HG03045 (cell line): ENCODE measurements around the gene GPR18.
"Not testable (repeated sequence)": the region's sequence is repeated elsewhere in the genome, so short reads cannot be mapped to it uniquely, and the experiment has no call there.

Experiments used
- ATAC-seq: cut with Tn5 transposase; IDR thresholded peaks from one replicate; pipeline ENCODE4 v1.9.1; 2021; ENCODE audit warnings: mild to moderate bottlenecking, moderate library complexity; ENCODE audit not compliant: unreplicated experiment

The GPR18 gene

DNA sequence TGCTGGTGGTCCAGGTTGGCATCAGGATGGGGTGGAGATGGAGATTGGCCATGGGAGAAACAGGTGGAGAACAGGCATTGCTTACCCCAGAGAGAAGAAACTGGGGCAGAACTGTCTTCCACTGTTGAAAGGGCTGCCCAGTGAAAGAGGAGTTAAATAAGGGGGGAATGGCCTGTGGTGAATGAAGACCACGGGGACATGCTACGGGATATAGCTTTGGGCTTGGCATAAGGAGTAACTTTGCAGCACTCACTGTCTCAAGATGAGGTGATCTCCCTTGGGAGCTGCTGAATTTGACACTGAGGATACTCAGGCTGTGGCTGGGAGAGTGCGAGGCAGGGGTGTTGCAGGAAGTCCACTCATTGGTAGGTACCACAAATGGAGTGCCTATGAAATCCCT is 10.6 kb upstream of the GPR18 start:
- no peak for ATAC-seq

GRCh38 chr13:99267927-99268326 is 9.7 kb upstream of the GPR18 start:
- ATAC-seq = no peak

GRCh38 chr13:99266827-99267226 is 8.6 kb upstream of the GPR18 start:
- no peak for ATAC-seq

DNA sequence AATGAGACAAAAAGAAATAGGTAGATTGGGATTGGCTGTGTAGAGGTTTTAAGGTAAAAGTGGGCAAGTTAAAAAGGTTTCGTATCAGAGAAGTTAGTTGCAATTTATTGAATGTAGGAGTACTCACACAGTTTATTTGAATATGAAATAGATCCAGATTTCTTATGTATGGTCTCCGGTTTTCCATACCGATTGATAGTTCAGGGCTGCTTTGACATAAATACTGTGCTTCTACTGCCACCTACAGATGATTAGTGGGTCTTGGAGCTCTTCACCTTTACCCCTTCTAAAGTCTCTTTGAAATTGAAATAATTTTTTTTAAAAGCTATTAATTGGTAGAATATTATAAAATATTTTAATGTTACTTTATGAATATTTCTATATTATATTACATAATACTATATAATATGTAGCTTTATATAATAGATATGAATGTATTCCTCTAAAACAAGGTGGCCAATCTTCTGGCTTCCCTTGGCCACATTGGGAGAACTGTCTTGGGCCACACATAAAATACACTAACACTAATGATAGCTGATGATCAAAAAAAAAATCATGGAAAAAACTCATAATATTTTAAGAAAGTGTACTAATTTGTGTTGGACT is 7.7 kb upstream of the GPR18 start:
- no peak for ATAC-seq

DNA sequence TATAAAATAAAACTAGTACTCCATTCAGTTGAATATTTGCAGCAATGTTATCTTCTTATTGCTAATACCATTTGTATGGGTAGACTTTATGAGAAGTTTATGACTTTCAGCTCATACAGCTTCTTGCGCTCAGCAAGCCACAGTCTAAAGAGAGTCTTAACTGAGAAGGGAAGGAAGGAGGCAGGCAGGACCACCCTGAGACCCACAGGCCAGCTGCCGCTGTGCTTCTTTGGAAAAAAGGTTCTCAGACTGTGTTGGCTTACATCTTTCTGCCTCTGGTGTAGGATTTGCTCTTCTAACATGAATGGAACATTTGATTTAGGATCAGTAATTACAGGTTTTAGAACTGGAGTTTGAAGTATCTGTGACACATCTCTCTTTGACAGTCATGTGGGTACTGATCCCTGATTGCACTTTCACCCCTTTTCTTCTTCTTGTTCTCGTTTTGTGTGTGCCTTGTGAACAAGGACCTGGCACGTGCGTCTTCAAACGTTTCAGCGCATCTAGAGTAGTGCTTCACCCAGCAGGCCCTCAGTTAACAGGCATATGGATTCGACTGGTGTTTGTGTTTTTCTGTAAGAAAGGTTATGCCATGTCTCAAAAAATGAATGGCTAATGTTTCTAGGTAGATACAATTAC is 7.1 kb upstream of the GPR18 start:
- ATAC-seq = no peak

- ATAC-seq = no peak
Measured at GRCh38 chr13:99264051-99264450, 5.9 kb upstream of the GPR18 start.

GRCh38 chr13:99263126-99263785 is 5.1 kb upstream of the GPR18 start:
- no peak for ATAC-seq

DNA sequence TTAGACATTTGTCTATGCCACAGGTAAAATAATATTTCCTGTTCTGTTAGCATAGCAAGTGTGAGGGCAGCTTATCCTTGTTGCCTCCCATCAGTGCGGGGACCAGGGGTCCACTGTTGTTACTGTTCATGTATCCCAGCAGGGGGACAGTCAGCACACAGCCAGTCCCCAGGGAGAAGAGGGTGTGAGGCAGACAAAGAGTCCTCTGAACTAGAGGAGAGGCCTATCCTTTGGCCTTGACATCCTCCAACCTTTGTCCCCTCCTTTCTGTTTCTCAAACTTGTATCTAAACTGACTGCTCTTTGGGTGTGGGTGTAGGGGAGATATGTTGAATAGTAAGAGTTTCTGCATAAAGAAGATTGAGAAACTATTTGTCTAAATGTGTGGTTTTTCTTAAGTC is 2.9 kb upstream of the GPR18 start:
- no peak for ATAC-seq

GRCh38 chr13:99260216-99260615 is 2.0 kb upstream of the GPR18 start:
- ATAC-seq = no peak

DNA sequence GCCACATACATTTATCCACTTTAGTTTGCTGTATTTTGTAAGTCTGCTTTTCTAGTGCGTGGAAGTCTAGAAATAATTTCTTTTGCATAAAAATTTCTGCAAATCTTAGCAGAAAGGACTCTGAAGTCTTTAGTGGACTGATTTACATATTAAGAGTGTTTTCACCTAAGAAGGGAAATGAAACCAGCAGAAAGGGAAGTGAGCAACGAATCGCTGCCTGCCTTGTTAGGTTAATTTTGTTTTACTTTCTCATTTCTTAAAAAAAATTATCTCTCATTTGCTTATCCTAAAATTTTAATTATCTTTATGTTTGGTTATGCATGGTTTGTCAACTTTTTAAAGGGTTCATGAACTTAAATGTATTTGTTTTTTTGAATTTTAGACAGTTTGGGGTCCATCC is 767 bp upstream of the GPR18 start:
- peak; percentile 54 for ATAC-seq

DNA sequence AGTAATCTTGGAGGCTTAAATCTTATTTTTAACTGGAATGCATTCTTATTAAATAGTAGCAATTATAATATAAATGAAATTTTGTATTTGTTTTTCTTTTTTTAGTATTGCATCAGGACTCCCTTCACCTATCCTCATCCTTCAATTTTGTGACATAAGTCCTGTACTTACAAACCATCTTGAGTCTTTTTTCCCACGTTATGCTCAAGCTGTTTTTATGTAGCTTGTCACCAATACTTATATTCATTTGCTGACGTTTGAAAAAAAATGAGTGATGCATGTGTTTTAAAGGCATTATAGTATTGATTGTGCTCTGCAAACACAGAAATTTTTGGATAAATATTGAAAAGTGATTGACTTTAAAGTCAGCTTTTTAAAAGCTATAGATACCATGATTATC is 888 bp downstream of the GPR18 start:
- ATAC-seq = no peak

DNA sequence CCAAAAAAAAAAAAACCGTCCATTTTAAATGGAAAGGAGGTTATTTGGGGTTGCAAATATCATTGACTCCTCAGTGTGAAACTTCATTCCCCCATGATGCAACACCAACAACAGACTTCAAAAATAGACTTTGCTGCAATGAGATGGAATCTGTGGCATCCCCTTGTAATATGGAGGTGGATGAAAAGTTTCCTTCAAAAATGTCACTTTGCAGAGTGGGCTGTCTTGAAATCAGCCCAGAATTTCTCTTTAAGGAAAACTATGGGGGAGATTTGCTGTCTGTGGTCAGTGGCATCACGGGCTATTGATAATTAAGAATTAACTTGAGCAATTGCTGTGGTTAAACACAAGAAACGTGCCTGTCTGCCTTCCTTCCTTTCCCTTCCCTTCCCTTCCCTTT is 1.5 kb downstream of the GPR18 start:
- no peak for ATAC-seq

- ATAC-seq = no peak
Measured at GRCh38 chr13:99256283-99256682, 1.9 kb downstream of the GPR18 start.

DNA sequence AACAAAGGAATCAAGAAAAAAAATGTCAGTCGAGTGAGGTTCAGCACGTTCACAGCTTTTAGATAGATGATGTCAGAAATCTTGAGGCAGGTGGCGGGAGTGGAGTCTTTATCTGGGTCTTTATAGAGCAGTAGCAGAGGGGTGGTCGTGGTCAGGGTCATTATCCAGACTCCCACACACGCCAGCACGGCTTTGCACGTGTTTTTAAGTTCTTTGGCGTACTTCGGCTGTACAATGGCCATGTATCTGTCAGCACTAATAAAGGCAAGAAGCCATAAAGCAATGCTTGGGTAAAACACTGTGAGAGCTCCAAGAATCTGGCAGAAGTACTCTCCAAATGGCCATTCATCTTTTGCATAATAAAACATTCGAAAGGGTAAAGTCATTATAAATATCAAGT is 2.9 kb downstream of the GPR18 start:
- no peak for ATAC-seq

DNA sequence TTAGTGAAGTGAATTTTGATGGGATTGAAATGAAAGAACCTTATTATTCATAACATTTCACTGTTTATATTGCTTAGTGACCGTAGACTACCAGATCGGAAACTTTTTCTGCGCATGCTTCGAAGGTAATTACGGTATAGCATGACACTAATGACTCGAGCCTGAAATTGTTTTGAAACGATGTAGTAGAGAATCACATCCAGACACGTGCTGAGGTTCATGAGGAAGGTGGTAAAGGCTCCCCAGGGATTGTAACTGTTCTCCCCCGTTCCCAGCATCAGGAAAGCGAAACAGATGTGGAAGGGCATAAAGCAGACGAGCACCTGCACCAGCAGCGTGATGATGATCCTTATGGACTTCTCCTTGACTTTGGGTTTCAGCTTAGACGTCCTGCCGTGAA is 3.3 kb downstream of the GPR18 start:
- ATAC-seq = no peak

DNA sequence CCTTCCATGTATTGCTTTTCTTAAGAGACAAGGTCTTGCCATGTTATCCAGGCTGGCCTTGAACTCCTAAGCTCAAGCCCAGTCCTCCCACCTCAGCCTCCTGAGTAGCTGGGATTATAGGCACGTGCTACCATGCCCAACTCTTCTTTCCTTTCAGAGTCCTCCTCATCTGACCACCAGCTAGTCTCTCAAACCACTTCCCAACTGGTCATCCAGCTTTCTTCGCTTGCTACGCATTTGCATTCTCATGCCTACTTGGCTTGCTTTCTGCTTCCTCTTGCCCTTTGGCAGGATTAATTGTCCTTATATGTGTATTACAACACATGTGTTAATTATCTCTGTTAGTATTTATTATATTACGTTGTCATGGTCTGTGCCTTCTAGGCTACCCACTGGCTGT is 6.3 kb downstream of the GPR18 start:
- ATAC-seq = no peak

- no peak for ATAC-seq
Measured at GRCh38 chr13:99250982-99251825, 7.0 kb downstream of the GPR18 start.

DNA sequence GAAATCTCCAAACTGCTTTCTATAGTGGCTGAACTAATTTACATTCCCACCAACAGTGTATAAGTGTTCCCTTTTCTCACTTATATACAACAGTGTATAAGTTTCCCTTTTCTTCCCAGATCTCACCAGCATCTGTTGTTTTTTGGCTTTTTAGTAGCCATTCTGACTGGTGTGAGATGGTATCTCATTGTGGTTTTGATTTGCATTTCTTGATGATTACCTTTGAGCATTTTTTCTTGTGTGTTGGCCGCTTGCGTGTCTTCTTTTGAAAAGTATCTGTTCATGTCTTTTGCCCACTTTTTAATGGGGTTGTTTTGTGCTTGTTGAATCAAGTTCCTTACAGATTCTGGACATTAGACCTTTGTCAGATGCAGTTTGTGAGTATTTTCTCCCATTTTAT is 8.6 kb downstream of the GPR18 start:
- not testable (repeated sequence) for ATAC-seq

DNA sequence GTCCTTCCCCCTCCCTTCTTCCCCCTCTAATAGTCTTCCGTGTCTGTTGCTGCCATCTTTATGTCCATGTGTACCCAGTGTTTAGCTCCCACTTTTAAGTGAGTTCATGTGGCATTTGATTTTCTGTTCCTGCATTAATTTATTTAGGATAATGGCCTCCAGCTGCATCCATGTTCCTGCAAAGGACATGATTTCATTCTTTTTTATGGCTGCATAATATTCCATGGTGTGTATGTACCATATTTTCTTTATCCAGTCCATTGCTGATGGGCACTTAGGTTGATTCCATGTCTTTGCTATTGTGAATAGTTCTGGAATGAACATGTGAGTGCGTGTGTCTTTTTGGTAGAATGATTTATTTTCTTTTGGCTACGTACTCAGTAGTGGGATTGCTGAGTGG is 9.0 kb downstream of the GPR18 start:
- ATAC-seq = not testable (repeated sequence)

- ATAC-seq = no peak
Measured at GRCh38 chr13:99246100-99246499, 12.1 kb downstream of the GPR18 start.

GRCh38 chr13:99237981-99238662 is 20.1 kb downstream of the GPR18 start:
- peak; percentile 57 for ATAC-seq
